ENCODE data around the gene HTT. TPM values are rescaled to one million over a fixed set of nuclear protein-coding genes. Genes with fewer than 3 reads are reported as not detected.

Gene HTT
- total RNA-seq, 1 experiment from 2014 or later = 18.4 TPM

- no TSS peak for BruUV-seq (replicated peaks)
- no peak overlapping the region for H3K27ac ChIP-seq (ENCODE audit: low read length)
Measured at GRCh38 chr4:3276986-3277385, 202.5 kb downstream of the HTT start.

GRCh38 chr4:3280466-3280865 is 206.0 kb downstream of the HTT start:
- ChIA-PET CTCF (no interaction called here), POLR2A (ENCODE audit: unreplicated experiment) (interaction anchor here (0.5 kb wide), 1 partner anchor 12 kb away, joined by 7 read pairs; the partner anchor contains the start of gene RGS12)
- Histone ChIP-seq H3K9me3 (ENCODE audit: low read length) (no peaks in the 10 kb centered on the region), H2AFZ (ENCODE audit: low read length) (no peak overlapping the region), H3F3A (ENCODE audit: low read length, unreplicated experiment) (no peaks in the 10 kb centered on the region), H3K9me2 (replicated peaks; ENCODE audit: low read length) (no peaks in the 10 kb centered on the region), H3K27me3 (ENCODE audit: low read length) (no peaks in the 10 kb centered on the region), H3K4me1 (ENCODE audit: insufficient read depth, low read length) (no peaks in the 10 kb centered on the region), H3K9ac (ENCODE audit: low read length) (no peak overlapping the region), H3K4me2 (ENCODE audit: low read length) (no peak overlapping the region), H4K20me1 (ENCODE audit: low read length) (no peaks in the 10 kb centered on the region), H3K27ac (ENCODE audit: low read length) (no peak overlapping the region), H3K4me3 (ENCODE audit: low read length) (no peak overlapping the region), H3K36me3 (ENCODE audit: low read depth, low read length) (no peaks in the 10 kb centered on the region), H3K79me2 (ENCODE audit: low read length) (no peaks in the 10 kb centered on the region)
- intact Hi-C loops (cut with micrococcal nuclease) = no loop called here
- no peak for TF ChIP-seq EZH2phosphoT487 (IDR thresholded peaks at IDR 0.05; ENCODE audit: borderline replicate concordance, low read length)
- no peak for TF ChIP-seq CTCF (conservative IDR thresholded peaks at IDR 0.05; ENCODE audit: low read depth, low read length)
- no peak for TF ChIP-seq EZH2 (IDR thresholded peaks at IDR 0.05; ENCODE audit: low read length, unreplicated experiment)
- no TSS peak for BruUV-seq (replicated peaks)
- ATAC-seq (no peak), DNase-seq (no peak)

More at GRCh38 chr4:3276986-3277385, 202.5 kb downstream of the HTT start:
- H3K36me3 ChIP-seq (ENCODE audit: low read depth, low read length) = no peaks in the 10 kb centered on the region
- H3K9ac ChIP-seq (ENCODE audit: low read length) = no peak overlapping the region
- H3K9me2 ChIP-seq (replicated peaks; ENCODE audit: low read length) = no peaks in the 10 kb centered on the region
- TF ChIP-seq EZH2 (IDR thresholded peaks at IDR 0.05; ENCODE audit: low read length, unreplicated experiment) (no peak), CTCF (conservative IDR thresholded peaks at IDR 0.05; ENCODE audit: low read depth, low read length) (no peak), EZH2phosphoT487 (IDR thresholded peaks at IDR 0.05; ENCODE audit: borderline replicate concordance, low read length) (no peak)
- POLR2A ChIA-PET (ENCODE audit: unreplicated experiment) = no interaction called here
- DNase-seq = no peak
- H3K79me2 ChIP-seq (ENCODE audit: low read length) = no peaks in the 10 kb centered on the region
- intact Hi-C loops (cut with micrococcal nuclease) = no loop called here
- H4K20me1 ChIP-seq (ENCODE audit: low read length) = no peaks in the 10 kb centered on the region
- ATAC-seq = no peak
- H2AFZ ChIP-seq (ENCODE audit: low read length) = no peak overlapping the region
- CTCF ChIA-PET = no interaction called here
- no peaks in the 10 kb centered on the region for H3K4me1 ChIP-seq (ENCODE audit: insufficient read depth, low read length)
- H3K4me3 ChIP-seq (ENCODE audit: low read length) = no peak overlapping the region
- H3F3A ChIP-seq (ENCODE audit: low read length, unreplicated experiment) = no peaks in the 10 kb centered on the region
- H3K9me3 ChIP-seq (ENCODE audit: low read length) = no peaks in the 10 kb centered on the region
- no peak overlapping the region for H3K4me2 ChIP-seq (ENCODE audit: low read length)
- no peaks in the 10 kb centered on the region for H3K27me3 ChIP-seq (ENCODE audit: low read length)

- Histone ChIP-seq H3K36me3 (ENCODE audit: low read depth, low read length) (no peaks in the 10 kb centered on the region), H3K9ac (ENCODE audit: low read length) (no peak overlapping the region), H3K9me2 (replicated peaks; ENCODE audit: low read length) (no peaks in the 10 kb centered on the region), H3K9me3 (ENCODE audit: low read length) (no peaks in the 10 kb centered on the region), H3K4me3 (ENCODE audit: low read length) (no peak overlapping the region), H3K27ac (ENCODE audit: low read length) (no peak overlapping the region), H4K20me1 (ENCODE audit: low read length) (no peaks in the 10 kb centered on the region), H3K4me2 (ENCODE audit: low read length) (no peak overlapping the region), H3K4me1 (ENCODE audit: insufficient read depth, low read length) (peaks cover 8% of the 10 kb centered on the region; the same call in 1 of the 2 replicates), H2AFZ (ENCODE audit: low read length) (no peak overlapping the region), H3F3A (ENCODE audit: low read length, unreplicated experiment) (no peaks in the 10 kb centered on the region), H3K27me3 (ENCODE audit: low read length) (no peaks in the 10 kb centered on the region), H3K79me2 (ENCODE audit: low read length) (no peaks in the 10 kb centered on the region)
- no TSS peak for BruUV-seq (replicated peaks)
- ChIA-PET CTCF (no interaction called here), POLR2A (ENCODE audit: unreplicated experiment) (no interaction called here)
- no peak for ATAC-seq
- DNase-seq = no peak
- TF ChIP-seq EZH2phosphoT487 (IDR thresholded peaks at IDR 0.05; ENCODE audit: borderline replicate concordance, low read length) (no peak), CTCF (conservative IDR thresholded peaks at IDR 0.05; ENCODE audit: low read depth, low read length) (no peak), EZH2 (IDR thresholded peaks at IDR 0.05; ENCODE audit: low read length, unreplicated experiment) (no peak)
- intact Hi-C loops (cut with micrococcal nuclease) = no loop called here
Measured at GRCh38 chr4:3283483-3283882, 209.0 kb downstream of the HTT start.
